HG02981 (cell line): ENCODE measurements around the gene TEP1.
"Not testable (repeated sequence)": the region's sequence is repeated elsewhere in the genome, so short reads cannot be mapped to it uniquely, and the experiment has no call there.

Experiments
- ATAC-seq: cut with Tn5 transposase; IDR thresholded peaks from one replicate; pipeline ENCODE4 v1.9.1; 2021; ENCODE audit warnings: mild to moderate bottlenecking, moderate library complexity; ENCODE audit not compliant: unreplicated experiment

The TEP1 gene

DNA sequence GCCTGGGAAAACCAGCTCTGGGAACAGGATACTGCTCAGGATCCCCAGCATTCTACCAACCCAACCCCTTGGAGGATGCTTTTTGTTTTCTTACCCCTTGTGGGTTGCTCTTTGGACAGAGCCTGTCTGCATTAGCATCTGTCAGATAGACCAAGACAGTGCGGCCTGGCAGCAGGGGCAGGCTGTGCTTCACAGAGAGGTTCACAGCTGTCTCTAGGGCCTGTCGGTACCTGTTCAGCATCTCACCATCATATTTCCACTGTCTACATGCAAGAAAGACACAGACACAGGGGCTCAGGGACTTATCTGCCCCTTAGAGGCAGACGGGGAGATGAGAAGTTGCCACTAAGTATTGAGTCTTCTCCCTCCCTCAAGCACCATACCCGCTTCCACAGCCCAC is 21.8 kb downstream of the TEP1 start:
- no peak for ATAC-seq

DNA sequence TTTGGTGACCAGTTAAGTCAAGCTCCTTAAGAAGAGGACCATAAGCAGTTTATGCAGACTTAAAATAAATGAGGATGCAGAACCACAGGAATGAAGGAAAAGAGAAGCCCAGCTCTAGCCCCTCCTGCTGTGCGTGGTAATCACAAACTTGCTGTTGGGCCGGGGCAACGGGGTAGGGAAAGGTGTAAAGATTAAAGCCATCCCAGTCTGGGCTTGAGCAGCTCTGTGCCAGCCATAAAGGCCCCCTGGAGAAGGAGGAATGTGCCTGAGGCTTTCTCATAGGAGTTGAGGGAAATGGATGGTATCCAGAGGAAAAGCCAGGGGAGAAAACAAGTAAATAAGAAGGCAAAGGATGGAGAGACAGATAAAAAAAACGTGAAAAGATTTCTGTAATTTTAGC is 25.1 kb downstream of the TEP1 start:
- no peak for ATAC-seq

DNA sequence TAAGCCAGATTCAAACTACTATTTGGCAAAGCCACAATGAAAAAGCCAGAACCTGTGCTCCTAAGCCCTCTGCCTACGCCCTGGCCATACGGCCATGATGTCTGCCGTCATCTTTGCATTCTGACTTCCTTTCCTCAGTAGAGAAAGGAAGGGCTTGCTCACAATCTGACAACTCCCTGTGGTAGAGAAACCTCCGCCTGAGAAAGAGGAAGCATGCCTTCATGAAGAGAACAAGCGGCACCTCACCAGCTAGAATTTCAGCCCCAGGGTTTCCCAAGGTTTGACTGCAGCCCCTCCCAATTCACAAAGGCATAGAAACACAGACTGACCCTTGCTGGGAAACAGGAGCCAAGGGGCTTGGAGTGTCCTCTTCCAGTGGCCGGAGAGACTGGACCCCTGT is 25.7 kb downstream of the TEP1 start:
- ATAC-seq: no peak

DNA sequence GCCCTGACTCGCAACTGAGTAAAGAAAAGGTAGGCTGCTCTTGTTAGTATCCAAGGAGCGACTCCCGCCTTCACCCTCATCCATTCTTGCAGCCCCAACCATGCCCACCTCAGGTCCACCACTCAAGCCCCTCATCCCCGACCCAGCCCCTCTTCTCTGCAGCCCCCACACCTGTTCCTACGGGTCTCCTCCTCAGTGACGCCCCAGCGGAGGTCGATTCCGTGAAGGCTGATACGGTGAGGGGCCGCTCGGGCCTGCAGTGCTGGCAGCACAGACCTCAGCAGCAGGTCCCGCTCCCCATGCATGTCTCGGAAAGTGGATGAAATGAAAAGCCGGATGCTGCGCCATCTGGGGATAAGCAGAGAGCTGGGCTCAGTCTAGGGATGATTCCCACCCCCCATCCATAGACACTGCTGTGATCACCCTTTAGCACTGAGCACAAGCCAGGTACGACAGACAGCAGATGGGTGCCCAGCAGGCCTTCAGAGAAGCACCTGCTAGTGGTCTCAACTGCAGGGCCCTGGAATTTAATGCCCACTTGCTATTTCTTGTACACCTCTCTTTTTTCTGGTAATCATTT is 26.9 kb downstream of the TEP1 start:
- ATAC-seq: no peak

DNA sequence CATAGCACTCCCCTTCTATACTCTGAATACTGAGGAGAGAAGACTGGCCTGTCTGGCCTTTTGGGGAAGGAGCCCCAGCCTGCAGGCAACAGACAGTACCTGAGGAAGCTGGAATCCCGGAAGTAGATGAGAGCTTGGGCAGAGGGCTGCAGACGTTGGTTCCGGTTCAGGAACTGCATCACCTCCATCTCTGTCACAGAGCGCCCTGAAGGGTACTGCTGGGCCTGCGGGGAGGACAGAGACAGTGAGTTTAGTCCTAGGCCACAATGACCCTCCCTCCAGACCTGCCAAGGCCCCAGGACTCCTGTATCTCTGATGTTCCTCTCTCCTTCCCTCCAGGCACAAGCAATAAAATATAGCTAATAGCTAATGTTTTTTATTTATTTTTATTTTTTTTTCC is 28.4 kb downstream of the TEP1 start:
- ATAC-seq: no peak

DNA sequence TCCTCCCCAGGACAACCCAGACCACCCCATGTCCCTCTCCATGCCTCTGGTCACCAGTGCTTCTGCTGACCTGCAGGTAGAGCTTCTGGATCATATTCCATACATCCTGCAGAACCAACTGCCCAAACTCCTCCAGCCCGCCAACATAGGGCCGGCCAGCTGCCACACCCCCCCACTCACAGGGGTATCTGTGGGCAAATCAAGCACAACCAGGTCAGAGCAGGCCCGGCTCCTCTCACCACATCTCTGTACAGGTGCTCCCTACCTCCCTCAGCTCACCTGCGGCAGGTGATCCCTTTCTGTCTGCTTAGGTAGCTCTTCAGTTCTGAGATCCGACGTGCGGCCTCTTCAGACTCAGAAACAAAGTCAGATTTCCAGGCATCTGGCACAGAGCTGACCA is 29.0 kb downstream of the TEP1 start:
- no peak for ATAC-seq

DNA sequence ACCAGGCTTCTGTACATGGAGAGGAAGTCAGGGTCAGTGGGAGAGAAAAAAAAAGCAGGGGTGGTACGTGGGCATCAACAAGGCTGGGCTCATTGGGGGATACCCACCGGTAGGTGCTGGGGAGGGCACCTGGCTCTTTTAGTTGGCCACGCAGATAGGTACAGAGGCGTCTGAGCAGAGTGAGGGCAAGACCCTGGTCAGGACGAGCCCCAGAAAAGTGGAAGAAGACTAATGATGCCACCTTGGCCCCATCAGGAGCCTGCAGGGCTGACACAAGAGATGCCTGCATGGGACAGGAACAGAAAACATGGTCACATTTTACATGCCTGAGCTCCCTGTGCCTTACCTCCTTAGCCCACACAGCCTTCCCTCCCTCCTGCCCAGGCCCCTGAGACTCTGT is 29.7 kb downstream of the TEP1 start:
- ATAC-seq: no peak

DNA sequence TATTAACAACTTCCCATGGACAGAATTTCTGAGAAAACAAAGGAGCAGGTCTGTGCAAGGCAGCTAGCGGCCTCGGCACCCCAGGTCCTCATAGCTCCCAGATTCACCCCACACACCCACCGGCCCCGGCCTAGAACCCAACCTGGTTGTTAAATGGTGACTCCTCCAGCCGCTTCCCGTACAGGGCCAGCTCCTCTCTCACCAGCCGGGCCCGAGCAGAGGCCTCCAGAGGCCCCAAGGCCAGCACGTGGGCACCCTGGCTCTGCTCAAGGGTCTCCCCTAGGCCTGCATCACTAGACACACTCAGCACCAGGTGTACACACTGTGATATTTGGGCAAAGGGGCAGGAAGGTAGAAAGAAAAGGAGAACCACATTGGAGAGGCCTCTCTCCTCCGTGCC is 30.3 kb downstream of the TEP1 start:
- no peak for ATAC-seq

DNA sequence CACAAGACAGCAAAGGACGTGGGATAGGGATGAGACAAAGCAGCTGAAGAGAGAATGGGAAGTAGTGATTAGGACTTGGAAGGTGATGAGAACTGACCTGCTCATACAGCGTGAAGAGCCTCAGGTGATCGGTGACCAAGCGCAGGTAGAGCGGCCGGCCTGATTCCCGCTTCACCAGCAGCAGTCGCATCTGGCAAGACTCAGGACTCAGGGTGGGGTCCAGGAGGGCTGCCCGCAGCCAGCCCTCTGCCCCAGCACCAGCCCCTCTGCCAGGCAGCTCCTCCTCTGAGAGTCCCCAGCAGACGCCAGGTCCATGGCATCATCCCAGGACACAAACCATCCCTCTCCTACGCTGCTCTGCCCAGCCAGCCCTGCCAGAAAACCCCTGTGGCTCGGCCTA is 30.8 kb downstream of the TEP1 start:
- ATAC-seq: no peak

DNA sequence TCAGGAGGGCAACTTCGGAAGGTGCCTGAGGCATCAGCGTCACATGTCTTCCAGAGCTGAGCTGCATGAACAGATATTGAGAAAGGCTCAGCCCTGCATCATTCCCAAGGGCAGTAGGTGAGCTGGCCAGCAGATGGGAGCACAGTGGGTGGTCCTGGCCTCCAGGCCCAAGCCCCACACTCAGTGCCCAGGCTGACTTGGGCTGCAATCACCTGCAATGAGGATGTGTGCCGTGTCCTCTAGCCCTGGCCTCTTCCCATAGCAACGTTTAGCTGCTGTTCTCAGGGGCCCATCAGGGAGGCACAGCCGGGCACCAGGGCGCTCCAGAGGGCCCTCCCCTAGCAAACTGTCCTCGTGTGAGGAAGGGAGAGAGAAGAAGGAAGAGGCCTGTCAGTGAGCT is 32.0 kb downstream of the TEP1 start:
- no peak for ATAC-seq

DNA sequence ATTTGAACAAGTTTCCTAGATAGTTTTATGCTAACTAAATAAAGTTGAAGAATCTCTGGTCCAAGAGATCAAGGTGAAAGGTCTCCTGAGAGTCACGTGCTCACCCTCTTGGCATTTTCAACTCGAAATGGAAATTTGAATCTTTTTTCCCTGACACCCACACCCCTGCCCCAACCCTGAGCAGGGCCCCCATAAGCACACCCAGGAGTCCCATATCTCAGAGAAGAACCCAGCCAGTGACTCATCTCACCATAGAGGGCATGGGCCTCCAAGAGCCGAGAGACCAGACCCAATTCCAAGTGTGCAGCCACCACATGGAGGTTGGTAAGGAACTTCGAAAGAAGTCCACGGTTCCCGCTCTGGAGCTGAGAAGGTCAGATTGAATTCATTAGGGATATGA is 32.6 kb downstream of the TEP1 start:
- ATAC-seq: no peak

DNA sequence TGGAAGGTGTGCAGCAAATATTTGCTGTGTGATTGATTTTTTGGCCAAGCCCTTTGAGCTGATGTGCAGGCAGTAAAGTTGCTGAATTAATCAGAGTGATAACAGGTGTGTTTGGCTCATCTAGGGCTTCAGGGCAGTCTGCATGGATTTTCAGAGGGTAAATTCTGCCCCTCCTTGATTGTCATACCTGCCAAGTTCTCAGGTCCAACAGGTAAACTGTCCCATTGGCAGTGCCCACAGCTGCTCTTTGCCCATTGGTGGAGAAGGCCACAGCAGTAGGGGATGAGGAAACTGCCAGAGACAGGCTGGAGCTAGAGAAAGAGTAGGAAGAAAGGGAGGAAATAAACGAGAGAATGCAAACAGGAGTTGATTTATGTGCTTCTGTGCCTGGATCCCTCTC is 33.6 kb downstream of the TEP1 start:
- no peak for ATAC-seq

DNA sequence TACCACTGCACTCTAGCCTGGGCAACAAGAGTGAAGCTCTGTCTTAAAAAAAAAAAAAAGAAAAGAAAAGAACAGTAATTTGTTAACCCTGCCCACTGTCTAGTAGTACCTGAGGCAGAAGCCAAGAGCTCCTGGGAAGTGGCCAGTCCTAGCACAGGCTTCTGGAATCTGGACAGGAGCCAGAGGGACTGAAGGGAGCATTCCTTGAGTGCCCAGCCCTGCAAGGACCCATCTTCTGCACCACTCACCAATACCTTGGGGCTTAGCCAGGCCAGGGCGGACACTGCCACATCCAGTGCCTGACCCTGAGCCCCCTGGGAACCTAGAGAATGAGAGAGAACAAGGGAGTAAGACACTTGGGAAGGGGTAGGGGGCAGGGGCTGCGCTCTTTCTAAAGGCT is 36.1 kb downstream of the TEP1 start:
- no peak for ATAC-seq

DNA sequence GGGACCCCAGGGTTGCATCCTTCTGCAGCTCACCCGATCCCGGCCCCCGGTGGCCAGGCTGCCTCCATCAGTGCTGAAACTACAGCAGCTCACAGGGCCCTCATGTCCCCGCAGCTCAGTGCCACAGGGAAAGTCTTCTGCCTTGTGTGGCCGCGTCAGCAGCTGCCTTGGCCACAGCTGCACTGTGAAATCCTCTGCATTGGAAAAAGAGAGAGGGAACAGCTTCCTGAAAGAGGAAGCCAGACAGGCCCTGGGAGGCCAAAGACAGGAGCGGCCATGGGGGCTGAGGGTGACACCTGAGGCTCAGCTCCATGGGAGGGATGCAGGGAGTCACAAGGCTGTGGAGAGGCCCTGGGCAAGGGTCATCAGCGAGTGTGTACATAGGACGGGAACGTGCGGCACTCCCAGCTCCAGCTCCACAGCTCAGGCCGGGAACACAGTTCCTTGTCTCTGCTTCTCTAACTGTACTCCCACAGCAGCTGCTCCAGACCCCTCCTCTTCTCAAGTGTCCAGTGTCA is 37.2 kb downstream of the TEP1 start:
- no peak for ATAC-seq

DNA sequence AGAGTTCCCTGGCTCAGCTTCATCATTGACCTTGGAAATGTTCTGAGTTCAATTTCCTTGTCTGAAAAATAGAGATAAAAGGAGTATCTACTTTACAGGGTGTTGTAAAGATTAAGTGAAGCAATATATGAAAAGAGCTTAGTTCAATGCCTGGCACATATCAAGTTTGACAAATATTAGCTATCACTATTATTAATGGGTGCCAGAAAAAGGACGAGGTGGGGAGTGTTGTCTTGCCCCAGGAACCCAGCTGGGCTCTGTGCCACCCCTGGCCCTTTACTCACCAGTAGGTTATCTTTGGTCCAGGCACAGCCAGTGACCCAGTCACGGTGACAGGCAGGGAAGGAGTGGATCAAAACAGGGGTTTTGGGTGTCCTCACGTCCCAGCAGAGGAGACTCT is 37.8 kb downstream of the TEP1 start:
- no peak for ATAC-seq

DNA sequence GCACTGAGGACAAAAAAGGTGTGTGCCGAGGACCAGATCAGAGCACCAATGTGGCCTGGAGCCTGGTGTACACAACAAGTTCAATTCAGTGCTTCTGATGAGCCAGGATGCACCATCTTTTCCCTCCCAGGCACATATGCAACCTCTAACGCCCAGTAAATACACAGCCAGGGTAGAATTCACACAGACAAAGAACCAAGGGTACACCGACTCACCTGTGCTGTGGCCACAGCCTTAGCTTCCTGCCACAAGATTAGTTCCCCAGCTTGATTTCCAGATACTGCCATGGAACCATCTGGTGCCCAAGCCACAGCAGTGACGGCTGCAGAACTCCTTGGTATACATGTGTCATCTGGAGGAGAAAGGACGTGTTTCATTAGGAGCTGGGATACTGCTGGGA is 40.5 kb downstream of the TEP1 start:
- ATAC-seq: no peak

DNA sequence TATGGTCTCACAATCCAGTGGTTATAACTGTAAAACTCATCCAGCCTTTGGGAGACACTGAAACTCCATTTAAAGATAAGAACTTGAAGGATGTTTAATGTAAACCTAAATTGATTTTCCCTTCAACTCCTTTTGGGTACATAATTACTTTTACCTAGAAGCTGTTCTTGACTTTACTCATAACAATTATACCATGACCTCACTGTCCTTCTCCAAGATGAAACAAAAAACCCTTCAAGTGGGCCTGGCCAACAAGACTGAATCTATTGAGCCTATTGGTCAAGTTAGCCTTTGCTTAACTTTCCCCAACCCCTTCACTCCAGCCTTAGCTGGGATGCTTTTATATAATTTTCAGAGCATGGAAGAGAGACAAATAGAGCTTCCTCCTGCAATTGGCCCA is 47.4 kb downstream of the TEP1 start:
- ATAC-seq: no peak

DNA sequence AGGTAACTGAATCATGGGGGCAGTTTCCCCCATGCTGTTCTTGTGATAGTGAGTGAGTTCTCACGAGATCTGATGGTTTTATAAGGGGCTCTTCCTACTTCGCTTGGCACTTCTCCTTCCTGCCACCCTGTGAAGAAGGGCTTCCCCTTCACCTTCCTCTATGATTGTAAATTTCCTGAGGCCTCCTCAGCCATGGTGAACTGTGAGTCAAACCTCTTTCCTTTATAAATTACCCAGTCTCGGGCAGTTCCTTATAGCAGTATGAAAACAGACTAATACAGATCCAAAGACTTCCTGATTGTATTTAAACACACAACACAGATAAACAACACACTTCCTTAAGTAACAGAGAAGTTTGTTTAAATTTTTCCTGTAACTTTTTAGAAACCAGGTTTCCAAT is 54.8 kb downstream of the TEP1 start:
- ATAC-seq: not testable (repeated sequence)

DNA sequence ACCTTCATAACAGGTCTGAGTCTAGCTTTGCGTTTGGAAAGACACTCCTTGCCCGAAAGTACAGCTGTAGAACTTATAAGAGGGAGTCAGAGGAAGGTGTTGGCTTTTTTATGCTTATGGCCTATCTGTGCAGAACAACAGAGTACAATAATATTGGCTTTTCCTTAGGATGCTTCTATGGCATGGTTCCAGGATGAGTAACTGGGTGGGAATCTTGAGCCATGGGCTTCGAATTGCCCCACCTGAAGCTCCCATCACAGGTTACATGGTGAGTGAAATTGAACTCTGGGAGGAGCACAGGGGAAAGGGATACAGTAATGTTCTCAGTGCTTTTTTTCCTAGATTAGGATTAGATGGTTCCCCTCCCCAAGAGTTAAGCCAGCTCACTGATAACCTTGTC is 56.9 kb downstream of the TEP1 start:
- ATAC-seq: no peak

DNA sequence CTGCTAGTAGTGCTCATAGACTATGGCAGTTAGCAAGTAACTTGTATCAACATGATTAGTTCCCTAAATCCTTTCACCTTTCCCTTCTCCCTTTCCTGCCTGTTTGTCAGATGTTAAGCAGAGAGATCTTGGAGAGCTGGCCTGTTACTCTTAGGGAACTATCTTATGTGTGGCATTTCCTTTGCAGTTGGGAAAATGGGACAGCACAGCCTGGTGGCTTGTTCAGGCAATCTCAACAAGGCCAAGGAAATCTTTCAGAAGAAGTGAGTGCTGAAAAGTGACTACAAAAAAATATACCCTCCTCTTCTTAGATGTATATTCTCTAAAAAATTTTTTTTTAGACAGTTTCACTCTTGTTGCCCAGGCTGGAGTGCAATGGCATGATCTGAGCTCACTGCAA is 62.4 kb downstream of the TEP1 start:
- ATAC-seq: no peak

DNA sequence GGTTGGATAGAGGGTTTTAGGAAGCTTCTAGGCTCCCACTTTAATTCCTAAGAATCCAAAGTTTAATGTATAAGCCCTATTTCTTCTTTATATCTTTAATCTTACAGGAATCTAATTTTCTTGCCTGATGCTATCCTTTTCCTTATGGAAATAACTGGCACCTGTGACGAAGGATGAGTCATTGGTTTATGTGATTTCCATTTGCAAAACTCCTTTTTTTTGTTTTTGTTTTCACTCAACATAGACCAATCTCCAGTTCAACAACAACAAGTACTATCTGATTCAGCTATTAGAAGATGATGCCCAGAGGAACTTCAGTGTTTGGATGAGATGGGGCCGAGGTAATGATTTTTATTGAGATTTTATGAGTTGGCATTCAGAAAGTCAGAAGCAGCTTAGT is 63.0 kb downstream of the TEP1 start:
- ATAC-seq: no peak

DNA sequence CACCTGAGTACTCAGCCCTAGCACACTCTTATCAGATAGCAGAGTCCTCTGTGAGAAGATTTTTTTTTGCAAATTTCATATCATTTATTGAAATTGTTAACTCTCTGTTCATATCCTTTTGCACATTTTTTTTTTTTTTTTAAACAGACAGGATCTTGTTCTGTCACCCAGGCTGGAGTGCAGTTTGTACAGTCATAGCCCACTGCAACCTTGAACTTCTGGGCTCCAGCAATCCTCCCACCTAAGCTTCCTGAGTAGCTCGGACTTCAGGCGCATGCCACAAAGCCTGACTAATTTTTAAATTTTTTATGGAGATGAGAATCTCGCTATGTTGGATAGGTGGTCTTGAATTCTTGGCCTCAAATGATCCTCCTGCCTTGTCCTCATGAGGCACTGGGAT is 65.6 kb downstream of the TEP1 start:
- no peak for ATAC-seq

DNA sequence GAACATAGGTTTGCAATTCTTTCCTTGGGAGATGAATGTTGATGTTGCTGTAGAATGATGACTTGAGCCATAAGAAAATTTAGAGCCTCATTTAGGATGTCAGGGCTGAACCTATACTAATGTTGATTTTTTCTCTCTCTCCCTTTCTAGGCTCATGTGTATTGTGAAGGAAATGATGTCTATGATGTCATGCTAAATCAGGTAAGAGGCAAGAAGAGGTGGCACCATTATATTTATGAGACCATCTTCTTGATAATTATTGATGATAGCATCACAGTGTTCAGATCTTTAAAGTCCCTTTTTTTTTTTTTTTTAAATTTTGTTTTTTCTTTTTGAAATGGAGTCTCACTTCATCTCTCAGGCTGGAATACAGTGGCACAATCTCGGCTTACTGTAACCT is 66.6 kb downstream of the TEP1 start:
- no peak for ATAC-seq

DNA sequence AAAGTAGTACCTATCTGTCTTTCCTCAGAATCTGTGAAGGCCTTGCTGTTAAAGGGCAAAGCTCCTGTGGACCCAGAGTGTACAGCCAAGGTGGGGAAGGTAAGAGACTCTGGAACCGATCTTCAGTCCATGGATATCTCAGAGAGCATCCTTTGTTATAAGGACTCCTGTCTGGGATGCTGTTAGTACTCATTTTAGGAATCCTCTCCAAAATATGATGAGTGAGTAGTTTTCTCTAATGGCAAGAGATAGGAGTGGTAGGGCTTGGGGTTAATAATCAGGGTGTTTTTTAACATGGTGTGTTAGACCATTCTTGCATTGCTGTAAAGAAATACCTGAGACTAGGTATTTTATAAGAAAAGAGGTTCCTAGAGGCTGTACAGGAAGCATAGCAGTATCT is 67.9 kb downstream of the TEP1 start:
- no peak for ATAC-seq
